Measurements from ENCODE around the gene COL8A2. TPM values are rescaled to one million over a fixed set of nuclear protein-coding genes. Genes with fewer than 3 reads are reported as not detected.

The COL8A2 gene
- total RNA-seq, 1 experiment from 2014 or later: not detected

DNA sequence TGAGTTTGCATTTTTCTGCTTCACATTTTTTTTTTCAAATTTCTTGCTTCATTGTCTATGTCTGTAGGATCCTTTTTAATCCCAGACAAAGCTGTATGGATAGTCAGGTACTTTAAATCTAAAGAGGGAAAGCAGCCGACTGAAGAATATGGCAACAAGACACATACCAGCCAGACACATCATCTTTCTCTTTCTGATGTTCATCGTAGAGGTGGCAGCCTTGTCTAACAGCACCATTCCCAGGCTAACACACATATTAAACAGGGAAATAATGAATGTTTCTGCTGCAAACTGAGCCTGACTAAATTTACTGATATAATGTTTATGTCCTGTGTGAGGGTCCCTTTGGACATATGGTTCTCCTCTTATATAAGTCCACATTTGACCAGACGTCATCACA is 44.8 kb downstream of the COL8A2 start:
- Mint-ChIP-seq H3K36me3 (ENCODE audit: insufficient read depth, unreplicated experiment) (no peaks in the 10 kb centered on the region), H3K27ac (ENCODE audit: low read depth, unreplicated experiment) (no peak overlapping the region), H3K9me3 (ENCODE audit: unreplicated experiment) (no peaks in the 10 kb centered on the region), H3K27me3 (ENCODE audit: insufficient read depth, unreplicated experiment) (no peaks in the 10 kb centered on the region), H3K4me1 (ENCODE audit: insufficient read depth, unreplicated experiment) (peaks cover 9% of the 10 kb centered on the region), H3K4me3 (ENCODE audit: unreplicated experiment) (no peak overlapping the region)
- CTCF ChIA-PET: interaction anchor here (0.6 kb wide), 1 partner anchor 186 kb away, joined by 4 read pairs; no protein-coding TSS in a partner anchor
- no TSS peak for BruUV-seq (replicated peaks)
- no peak for DNase-seq (ENCODE audit: unreplicated experiment)
- POLR2A ChIA-PET: interaction anchor here (1.1 kb wide), 1 partner anchor 72 kb away, joined by 3 read pairs; no protein-coding TSS in a partner anchor
- TF ChIP-seq, protein P1, sequence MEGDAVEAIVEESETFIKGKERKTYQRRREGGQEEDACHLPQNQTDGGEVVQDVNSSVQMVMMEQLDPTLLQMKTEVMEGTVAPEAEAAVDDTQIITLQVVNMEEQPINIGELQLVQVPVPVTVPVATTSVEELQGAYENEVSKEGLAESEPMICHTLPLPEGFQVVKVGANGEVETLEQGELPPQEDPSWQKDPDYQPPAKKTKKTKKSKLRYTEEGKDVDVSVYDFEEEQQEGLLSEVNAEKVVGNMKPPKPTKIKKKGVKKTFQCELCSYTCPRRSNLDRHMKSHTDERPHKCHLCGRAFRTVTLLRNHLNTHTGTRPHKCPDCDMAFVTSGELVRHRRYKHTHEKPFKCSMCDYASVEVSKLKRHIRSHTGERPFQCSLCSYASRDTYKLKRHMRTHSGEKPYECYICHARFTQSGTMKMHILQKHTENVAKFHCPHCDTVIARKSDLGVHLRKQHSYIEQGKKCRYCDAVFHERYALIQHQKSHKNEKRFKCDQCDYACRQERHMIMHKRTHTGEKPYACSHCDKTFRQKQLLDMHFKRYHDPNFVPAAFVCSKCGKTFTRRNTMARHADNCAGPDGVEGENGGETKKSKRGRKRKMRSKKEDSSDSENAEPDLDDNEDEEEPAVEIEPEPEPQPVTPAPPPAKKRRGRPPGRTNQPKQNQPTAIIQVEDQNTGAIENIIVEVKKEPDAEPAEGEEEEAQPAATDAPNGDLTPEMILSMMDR (IDR thresholded peaks at IDR 0.05; ENCODE audit: unreplicated experiment): no peak
- intact Hi-C loops (cut with micrococcal nuclease): no loop called here

DNA sequence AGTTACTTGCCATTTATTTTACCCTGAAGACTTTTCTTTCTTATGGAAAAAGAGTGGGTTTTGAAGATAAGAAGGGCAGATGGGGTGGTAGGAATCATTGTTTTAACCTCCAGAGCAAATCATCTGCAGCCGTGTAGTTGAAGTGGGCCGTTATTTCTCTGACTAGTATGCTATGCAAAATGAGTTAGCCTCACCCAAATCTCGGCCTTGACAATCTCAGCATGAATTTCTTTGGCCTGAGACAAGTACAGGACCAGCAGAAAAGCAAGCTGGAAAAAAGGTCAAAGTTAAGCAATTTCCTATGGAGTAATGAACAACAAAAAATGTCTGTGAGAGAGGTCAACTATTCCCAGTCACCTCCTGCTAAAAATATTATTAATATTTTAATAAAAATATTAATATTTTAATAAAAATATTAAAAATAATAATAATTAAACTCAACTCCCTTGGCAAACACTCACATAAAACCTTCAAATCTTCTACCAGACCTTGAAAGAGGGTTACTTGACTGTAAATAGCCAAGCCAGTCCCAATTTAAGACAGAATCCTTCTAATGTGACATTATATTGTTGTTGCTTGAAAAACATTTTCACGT is 47.9 kb downstream of the COL8A2 start:
- Mint-ChIP-seq H3K36me3 (ENCODE audit: insufficient read depth, unreplicated experiment) (peaks cover 5% of the 10 kb centered on the region), H3K4me3 (ENCODE audit: unreplicated experiment) (no peak overlapping the region), H3K27me3 (ENCODE audit: insufficient read depth, unreplicated experiment) (no peaks in the 10 kb centered on the region), H3K9me3 (ENCODE audit: unreplicated experiment) (no peaks in the 10 kb centered on the region), H3K4me1 (ENCODE audit: insufficient read depth, unreplicated experiment) (peaks cover 9% of the 10 kb centered on the region), H3K27ac (ENCODE audit: low read depth, unreplicated experiment) (no peak overlapping the region)
- intact Hi-C loops (cut with micrococcal nuclease): no loop called here
- POLR2A ChIA-PET: no interaction called here
- CTCF ChIA-PET: no interaction called here
- no peak for DNase-seq (ENCODE audit: unreplicated experiment)
- no TSS peak for BruUV-seq (replicated peaks)
- TF ChIP-seq, protein P1 (IDR thresholded peaks at IDR 0.05; ENCODE audit: unreplicated experiment): no peak

DNA sequence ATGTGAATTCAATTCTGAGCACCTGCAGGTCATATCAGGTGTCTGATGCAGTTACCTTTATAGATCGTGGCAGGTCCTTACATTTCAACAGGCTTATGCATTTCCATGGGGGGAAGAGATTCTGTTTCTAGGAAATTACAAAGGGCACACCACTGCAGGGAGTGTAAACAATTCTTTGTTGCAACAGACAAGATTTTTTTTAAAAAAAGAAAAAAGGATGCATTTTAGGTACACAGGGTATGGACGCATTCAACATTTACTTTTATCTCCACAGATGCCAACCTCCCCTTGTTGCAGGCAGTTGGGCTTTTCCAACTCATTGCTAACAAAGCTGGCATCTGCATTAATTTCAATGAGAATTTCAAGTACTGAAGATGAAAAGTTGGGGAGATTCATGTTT is 54.7 kb downstream of the COL8A2 start:
- no peaks in the 10 kb centered on the region for H3K9me3 Mint-ChIP-seq (ENCODE audit: unreplicated experiment)
- ChIA-PET POLR2A (interaction anchor here (1.1 kb wide), 1 partner anchor 13 kb away, joined by 3 read pairs; no protein-coding TSS in a partner anchor), CTCF (no interaction called here)
- intact Hi-C loops (cut with micrococcal nuclease): no loop called here
- H3K4me3 Mint-ChIP-seq (ENCODE audit: unreplicated experiment): no peak overlapping the region
- DNase-seq (ENCODE audit: unreplicated experiment): no peak
- no TSS peak for BruUV-seq (replicated peaks)
- H3K27ac Mint-ChIP-seq (ENCODE audit: low read depth, unreplicated experiment): no peak overlapping the region
- H3K4me1 Mint-ChIP-seq (ENCODE audit: insufficient read depth, unreplicated experiment): no peaks in the 10 kb centered on the region
- no peaks in the 10 kb centered on the region for H3K27me3 Mint-ChIP-seq (ENCODE audit: insufficient read depth, unreplicated experiment)
- peaks cover 5% of the 10 kb centered on the region for H3K36me3 Mint-ChIP-seq (ENCODE audit: insufficient read depth, unreplicated experiment)
- TF ChIP-seq, protein P1 (IDR thresholded peaks at IDR 0.05; ENCODE audit: unreplicated experiment): no peak

DNA sequence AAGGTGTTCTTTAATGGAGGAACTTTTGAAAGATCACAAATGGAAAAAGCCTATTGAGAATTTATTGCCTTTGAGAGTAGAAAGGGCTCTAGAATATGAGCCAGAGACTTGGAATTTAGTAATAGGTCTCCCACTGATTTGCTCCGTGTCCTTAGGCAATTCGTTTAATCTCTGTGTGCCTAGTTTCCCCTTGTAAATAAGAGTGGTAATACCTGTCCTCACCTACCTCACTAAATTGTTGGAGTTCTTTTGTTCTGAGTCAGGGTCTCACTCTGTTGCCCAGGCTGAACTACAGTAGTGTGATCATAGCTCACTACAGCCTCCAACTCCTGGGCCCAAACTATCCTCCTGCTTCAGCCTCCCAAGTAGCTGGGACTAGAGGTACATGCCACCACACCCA is 56.2 kb downstream of the COL8A2 start:
- intact Hi-C loops (cut with micrococcal nuclease): no loop called here
- Mint-ChIP-seq H3K4me1 (ENCODE audit: insufficient read depth, unreplicated experiment) (no peaks in the 10 kb centered on the region), H3K36me3 (ENCODE audit: insufficient read depth, unreplicated experiment) (peaks cover 5% of the 10 kb centered on the region), H3K27ac (ENCODE audit: low read depth, unreplicated experiment) (no peak overlapping the region), H3K27me3 (ENCODE audit: insufficient read depth, unreplicated experiment) (no peaks in the 10 kb centered on the region), H3K4me3 (ENCODE audit: unreplicated experiment) (no peak overlapping the region), H3K9me3 (ENCODE audit: unreplicated experiment) (no peaks in the 10 kb centered on the region)
- ChIA-PET CTCF (interaction anchor here (1.0 kb wide), 1 partner anchor 186 kb away, joined by 4 read pairs; the partner anchor contains the start of gene AGO1), POLR2A (no interaction called here)
- TF ChIP-seq, protein P1 (IDR thresholded peaks at IDR 0.05; ENCODE audit: unreplicated experiment): no peak
- no peak for DNase-seq (ENCODE audit: unreplicated experiment)
- BruUV-seq (replicated peaks): no TSS peak
